HepG2 (cell line): ENCODE results near the gene NIN. TPM values are rescaled to one million over a fixed set of nuclear protein-coding genes. Genes with fewer than 3 reads are reported as not detected.
A peak's percentile ranks its signal among the peaks of the same experiment; 100 is the strongest.

Source experiments
- AHDC1 ChIP-seq: sonication (generic); formaldehyde crosslinking; IDR thresholded peaks from 2 replicates; pipeline ENCODE4 v1.5.1; 2020; ENCODE audit warnings: mild to moderate bottlenecking, missing genetic modification reagents, borderline replicate concordance
- ATF7-NPFF ChIP-seq: sonication (generic); formaldehyde crosslinking; IDR thresholded peaks from 2 replicates; pipeline ENCODE4 v1.8.1; 2023; ENCODE audit warnings: mild to moderate bottlenecking, low read depth, missing genetic modification reagents, moderate library complexity
- HBP1 ChIP-seq: IDR thresholded peaks from 2 replicates; pipeline ENCODE4 v1.6.1; 2016; ENCODE audit warnings: low read depth, control low read depth
- KDM2A ChIP-seq: sonication (generic); formaldehyde crosslinking; IDR thresholded peaks from 2 replicates; pipeline ENCODE4 v1.4.0; 2020; ENCODE audit warnings: low read depth, missing genetic modification reagents, borderline replicate concordance
- MAX ChIP-seq: IDR thresholded peaks from 2 replicates; pipeline ENCODE4 v1.6.1; 2012; ENCODE audit warnings: inconsistent platforms
- MYNN ChIP-seq: sonication (generic); formaldehyde crosslinking; IDR thresholded peaks from 2 replicates; pipeline ENCODE4 v1.4.0; 2020; ENCODE audit warnings: mild to moderate bottlenecking, low read depth, missing genetic modification reagents
- NAIF1 ChIP-seq: sonication (generic); formaldehyde crosslinking; IDR thresholded peaks from 2 replicates; pipeline ENCODE4 v1.5.0; 2020; ENCODE audit warnings: mild to moderate bottlenecking, missing genetic modification reagents, borderline replicate concordance
- TRIM24 ChIP-seq: sonication (generic); formaldehyde crosslinking; IDR thresholded peaks from 2 replicates; pipeline ENCODE4 v1.8.0; 2022; ENCODE audit warnings: mild to moderate bottlenecking, missing genetic modification reagents
- ZEB1 ChIP-seq: IDR thresholded peaks from 2 replicates; pipeline ENCODE4 v1.6.1; 2012; ENCODE audit warnings: mild to moderate bottlenecking, low read depth, inconsistent platforms; ENCODE audit not compliant: insufficient replicate concordance
- ZFP91 ChIP-seq: sonication (generic); formaldehyde crosslinking; IDR thresholded peaks from 2 replicates; pipeline ENCODE4 v1.9.0; 2022; ENCODE audit warnings: missing genetic modification reagents, mild to moderate bottlenecking, borderline replicate concordance
- ZNF430 ChIP-seq: sonication (generic); formaldehyde crosslinking; IDR thresholded peaks from 2 replicates; pipeline ENCODE4 v1.9.0; 2021; ENCODE audit warnings: mild to moderate bottlenecking, missing genetic modification reagents
- ZNF512B ChIP-seq: sonication (generic); formaldehyde crosslinking; IDR thresholded peaks from 2 replicates; pipeline ENCODE4 v1.5.1; 2020; ENCODE audit warnings: missing genetic modification reagents, mild to moderate bottlenecking, borderline replicate concordance
- ZNF569 ChIP-seq: sonication (generic); formaldehyde crosslinking; IDR thresholded peaks from 2 replicates; pipeline ENCODE4 v1.5.0; 2020; ENCODE audit warnings: mild to moderate bottlenecking, missing genetic modification reagents, moderate library complexity, borderline replicate concordance
- ZNF570 ChIP-seq: sonication (generic); formaldehyde crosslinking; IDR thresholded peaks from 2 replicates; pipeline ENCODE4 v1.4.0; 2020; ENCODE audit warnings: mild to moderate bottlenecking, missing genetic modification reagents, borderline replicate concordance
- polyA plus RNA-seq, 8 experiments: library from polyadenylated mRNA; depleted of rRNA in 3 of 8; stranded (reverse) in 7 of 8; unstranded in 1 of 8; fragments of >200 nt; fragmentation: Illumina TruSeq in 4 of 8; extraction: Trizol in 4 of 8; gene quantifications; 2 replicates each; pipeline versions ENCODE4 v1.2.1 to v1.2.3, GENCODE V29; 2011 to 2016; ENCODE audit warnings: low read depth in 4 of 8, missing spikeins in 1 of 8, mixed read lengths in 1 of 8; ENCODE audit not compliant: insufficient read depth in 1 of 8
- total RNA-seq, 5 experiments: library from RNA; depleted of rRNA; stranded (reverse); fragments of >200 nt; fragmentation: Illumina TruSeq; extraction: Trizol; gene quantifications; 2 replicates each; pipeline ENCODE4 v1.2.3, GENCODE V29; 2016; ENCODE audit warnings: low read depth in 1 of 5

Gene NIN
- total and polyA plus RNA-seq, 2 of the 13 experiments (the other 11 are each of a cell fraction or from before 2014, with no cell fraction given), result 2.8 to 9.7 TPM

GRCh38 chr14:50830932-50831725 lies at the start of gene NIN (continued):
- TF ChIP-seq HBP1 (CRISPR knock-in tag) (no peak), ZNF512B (no peak), ZEB1 (no peak), NAIF1 (CRISPR knock-in tag) (no peak), AHDC1 (CRISPR knock-in tag) (no peak), ZFP91 (peak; percentile 56; the same call in 1 of the 2 replicates), MYNN (CRISPR knock-in tag) (no peak), KDM2A (CRISPR knock-in tag) (no peak; the same call in 1 of the 2 replicates), ZNF430 (no peak; the same call in 1 of the 2 replicates), TRIM24 (CRISPR knock-in tag) (0 out of 2 replicates have a peak, but pooled peaks have one; percentile 10), MAX (peak; percentile 15; the same call in 1 of the 2 replicates), ATF7-NPFF (CRISPR knock-in tag) (peak; percentile 76; the same call in 1 of the 2 replicates), ZNF569 (CRISPR knock-in tag) (no peak), ZNF570 (CRISPR knock-in tag) (no peak)
